Ascending aorta (tissue), 2 donors: ENCODE measurements around the gene ZNF442. TPM values are rescaled to one million over a fixed set of nuclear protein-coding genes. Genes with fewer than 3 reads are reported as not detected.

ENCODE experiments used
- DNase-seq, 2 donors: peaks; one replicate each; pipeline ENCODE4 v3.0.0-alpha.2; 2019; ENCODE audit warnings: low spot score in 2 of 2
- H3K27ac ChIP-seq, 2 donors: fragments of 200-600 bp; sonication (generic); one replicate each; pipeline ENCODE4 v1.5.1; 2016 to 2017; ENCODE audit warnings: mild to moderate bottlenecking in 1 of 2
- H3K27me3 ChIP-seq: fragments of 200-600 bp; sonication (generic); one replicate; pipeline ENCODE4 v1.5.1; 2017
- H3K36me3 ChIP-seq, 2 donors: fragments of 200-600 bp; sonication (generic); one replicate each; pipeline ENCODE4 v1.5.1; 2016
- H3K4me1 ChIP-seq, 2 donors: fragments of 200-600 bp; sonication (generic); one replicate each; pipeline ENCODE4 v1.5.1; 2016 to 2017; ENCODE audit warnings: mild to moderate bottlenecking in 1 of 2
- H3K4me3 ChIP-seq, 2 donors: fragments of 200-600 bp; sonication (generic); one replicate each; pipeline ENCODE4 v1.5.1; 2016 to 2017; ENCODE audit warnings: mild to moderate bottlenecking in 1 of 2
- H3K9me3 ChIP-seq, 2 donors: fragments of 200-600 bp; sonication (generic); one replicate each; pipeline ENCODE4 v1.5.1; 2016
- intact Hi-C: fragments of 100-400 bp; cut with DNase I; formaldehyde crosslinking; loops from one replicate; pipeline ENCODE4 v1.15.1; 2023
- total RNA-seq: library from RNA; depleted of rRNA; stranded (reverse); fragments of >200 nt; gene quantifications from one replicate; pipeline ENCODE4 v1.1.0, GENCODE V29; 2016
- TF ChIP-seq, protein P1 (sequence below), 3 experiments: fragments of 200-600 bp in 2 of 3; fragments of 450-650 bp in 1 of 3; sonication (generic) in 2 of 3; IDR thresholded peaks; one replicate each; pipeline ENCODE4 v1.5.1; 2016 to 2019; ENCODE audit warnings: antibody characterized with exemption in 3 of 3, mild to moderate bottlenecking in 1 of 3, moderate library complexity in 1 of 3

The ZNF442 gene
- total RNA-seq, 1 donor from 2014 or later = 0.21 TPM

DNA sequence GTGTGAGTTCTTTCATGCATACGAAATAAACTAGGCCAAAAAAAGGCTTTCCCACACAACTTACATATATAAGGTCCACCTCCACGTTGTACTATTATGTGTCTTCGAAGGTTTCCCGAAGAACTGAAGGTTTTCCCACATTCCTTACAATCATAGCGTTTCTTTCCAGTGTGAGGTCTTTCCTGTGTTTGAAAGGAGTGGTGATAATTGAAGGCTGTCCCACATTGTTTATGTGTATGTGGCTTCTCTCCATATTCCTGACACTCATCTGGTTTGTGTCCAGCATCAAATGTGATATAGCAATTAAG lies 14.6 kb downstream of the ZNF442 start:
- Histone ChIP-seq H3K36me3 (peaks cover 31 to 65% of the 10 kb centered on the region in 2 donors), H3K27ac (no peak overlapping the region), H3K4me3 (no peak overlapping the region), H3K9me3 (peaks cover 63 to 100% of the 10 kb centered on the region in 2 donors), H3K4me1 (no peaks in the 10 kb centered on the region), H3K27me3 (no peaks in the 10 kb centered on the region)
- DNase-seq = no peak
- intact Hi-C loops = no loop called here
- TF ChIP-seq, protein P1, sequence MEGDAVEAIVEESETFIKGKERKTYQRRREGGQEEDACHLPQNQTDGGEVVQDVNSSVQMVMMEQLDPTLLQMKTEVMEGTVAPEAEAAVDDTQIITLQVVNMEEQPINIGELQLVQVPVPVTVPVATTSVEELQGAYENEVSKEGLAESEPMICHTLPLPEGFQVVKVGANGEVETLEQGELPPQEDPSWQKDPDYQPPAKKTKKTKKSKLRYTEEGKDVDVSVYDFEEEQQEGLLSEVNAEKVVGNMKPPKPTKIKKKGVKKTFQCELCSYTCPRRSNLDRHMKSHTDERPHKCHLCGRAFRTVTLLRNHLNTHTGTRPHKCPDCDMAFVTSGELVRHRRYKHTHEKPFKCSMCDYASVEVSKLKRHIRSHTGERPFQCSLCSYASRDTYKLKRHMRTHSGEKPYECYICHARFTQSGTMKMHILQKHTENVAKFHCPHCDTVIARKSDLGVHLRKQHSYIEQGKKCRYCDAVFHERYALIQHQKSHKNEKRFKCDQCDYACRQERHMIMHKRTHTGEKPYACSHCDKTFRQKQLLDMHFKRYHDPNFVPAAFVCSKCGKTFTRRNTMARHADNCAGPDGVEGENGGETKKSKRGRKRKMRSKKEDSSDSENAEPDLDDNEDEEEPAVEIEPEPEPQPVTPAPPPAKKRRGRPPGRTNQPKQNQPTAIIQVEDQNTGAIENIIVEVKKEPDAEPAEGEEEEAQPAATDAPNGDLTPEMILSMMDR (IDR thresholded peaks at IDR 0.05) = no peak

GRCh38 chr19:12350185-12350889 lies 15.1 kb downstream of the ZNF442 start:
- intact Hi-C loops = no loop called here
- no peaks in the 10 kb centered on the region for H3K27me3 ChIP-seq

DNA sequence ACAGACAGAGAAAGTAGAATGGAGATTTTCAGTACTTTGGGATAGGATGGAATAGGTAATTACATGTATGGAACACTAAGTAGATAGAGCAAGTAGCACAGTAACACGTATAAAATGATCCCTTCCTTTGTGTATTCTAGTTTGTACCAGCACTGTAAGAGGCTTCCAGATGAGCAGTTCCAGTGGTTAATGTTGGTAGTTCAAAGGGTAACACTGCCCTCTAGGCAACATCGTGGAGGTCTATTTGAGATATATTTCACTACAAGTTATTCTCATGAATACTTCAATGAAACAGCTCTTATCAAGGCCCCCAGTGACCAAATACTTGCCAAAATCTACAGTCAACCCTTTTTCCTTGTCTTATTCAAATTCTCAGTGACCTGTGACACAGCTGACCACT lies 18.6 kb downstream of the ZNF442 start:
- no peak overlapping the region for H3K4me3 ChIP-seq
- no peaks in the 10 kb centered on the region for H3K27me3 ChIP-seq
- no peak overlapping the region for H3K27ac ChIP-seq
- H3K9me3 ChIP-seq = peaks cover 57 to 100% of the 10 kb centered on the region in 2 donors
- no peak for DNase-seq
- no peaks in the 10 kb centered on the region for H3K4me1 ChIP-seq
- peaks cover 30 to 55% of the 10 kb centered on the region in 2 donors for H3K36me3 ChIP-seq
- TF ChIP-seq, protein P1 (IDR thresholded peaks at IDR 0.05) = no peak
- intact Hi-C loops = no loop called here

More at GRCh38 chr19:12350185-12350889, 15.1 kb downstream of the ZNF442 start:
- Histone ChIP-seq H3K4me3 (no peak overlapping the region), H3K9me3 (peaks cover 68 to 100% of the 10 kb centered on the region in 2 donors), H3K4me1 (no peaks in the 10 kb centered on the region), H3K27ac (no peak overlapping the region), H3K36me3 (peaks cover 31 to 65% of the 10 kb centered on the region in 2 donors)
- DNase-seq = no peak
- TF ChIP-seq, protein P1 (IDR thresholded peaks at IDR 0.05) = no peak

GRCh38 chr19:12345197-12345596 lies 20.3 kb downstream of the ZNF442 start:
- Histone ChIP-seq H3K9me3 (peaks cover 40 to 93% of the 10 kb centered on the region in 2 donors), H3K27me3 (no peaks in the 10 kb centered on the region), H3K4me3 (no peak overlapping the region), H3K27ac (no peak overlapping the region), H3K4me1 (no peaks in the 10 kb centered on the region), H3K36me3 (peaks cover 13 to 38% of the 10 kb centered on the region in 2 donors)
- DNase-seq = no peak
- intact Hi-C loops = no loop called here
- TF ChIP-seq, protein P1 (IDR thresholded peaks at IDR 0.05) = no peak

- no peaks in the 10 kb centered on the region for H3K27me3 ChIP-seq
- H3K36me3 ChIP-seq = no peaks in the 10 kb centered on the region
- TF ChIP-seq, protein P1 (IDR thresholded peaks at IDR 0.05) = no peak
- H3K9me3 ChIP-seq = no peaks in the 10 kb centered on the region
- H3K4me1 ChIP-seq = peaks cover 0 to 2% of the 10 kb centered on the region in 2 donors
- intact Hi-C loops = loop anchor here (1.0 to 10.0 kb wide), 7 partner anchors 32 to 281 kb away; partner anchors contain the start of genes ZNF136, ZNF44, ZNF442 and ZNF443
- DNase-seq = peak; percentile 97 to 99
- peak within 1 kb of the TSS; percentile 82 to 94 for H3K4me3 ChIP-seq
- peak within 1 kb of the TSS; percentile 93 to 95 for H3K27ac ChIP-seq
These were observed 32.0 kb downstream of the ZNF442 start, which contains the start of gene ZNF563 for GRCh38 chr19:12333162-12334159. Gene ZNF563 (minus strand): TSS chr19:12333633. CDS start chr19:12333482, 151 bp downstream.
